Neural cell (in vitro differentiated cells): ENCODE results near the gene CAPN10. TPM values are rescaled to one million over a fixed set of nuclear protein-coding genes. Genes with fewer than 3 reads are reported as not detected.
"Not testable (repeated sequence)": the region's sequence is repeated elsewhere in the genome, so short reads cannot be mapped to it uniquely, and the experiment has no call there.

ENCODE experiments used
- H2AFZ ChIP-seq: fragments of 200-600, 300-800 bp; sonication (generic), shearing (Covaris generic); 2 replicates; pipeline ENCODE4 v1.6.0; 2014; ENCODE audit warnings: low read depth, mild to moderate bottlenecking, antibody characterized with exemption, low read length, moderate library complexity
- H3F3A ChIP-seq: fragments of 200-600 bp; shearing (Covaris generic); 2 replicates; pipeline ENCODE4 v1.6.1; 2016; ENCODE audit warnings: mild to moderate bottlenecking, moderate library complexity, mixed read lengths, antibody characterized with exemption, low read length; ENCODE audit not compliant: insufficient read depth, poor library complexity, severe bottlenecking
- H3K27ac ChIP-seq: fragments of 200-600, 300-800 bp; sonication (generic), shearing (Covaris generic); 2 replicates; pipeline ENCODE4 v1.5.1; 2014; ENCODE audit warnings: mild to moderate bottlenecking, low read length, moderate library complexity
- H3K27me3 ChIP-seq: fragments of 300-800, 200-600 bp; sonication (generic), shearing (Covaris generic); 2 replicates; pipeline ENCODE4 v1.6.0; 2014; ENCODE audit warnings: mild to moderate bottlenecking, low read depth, low read length, moderate library complexity; ENCODE audit not compliant: insufficient read depth
- H3K36me3 ChIP-seq: fragments of 300-800, 200-600 bp; sonication (generic), shearing (Covaris generic); 2 replicates; pipeline ENCODE4 v1.5.1; 2014; ENCODE audit warnings: mild to moderate bottlenecking, antibody characterized with exemption, low read length, moderate library complexity; ENCODE audit not compliant: insufficient read depth
- H3K4me2 ChIP-seq: fragments of 300-800, 200-600 bp; sonication (generic), shearing (Covaris generic); 2 replicates; pipeline ENCODE4 v1.6.0; 2014; ENCODE audit warnings: mild to moderate bottlenecking, low read length
- H3K4me3 ChIP-seq: fragments of 300-800, 200-600 bp; sonication (generic), shearing (Covaris generic); 2 replicates; pipeline ENCODE4 v1.5.1; 2014; ENCODE audit warnings: mild to moderate bottlenecking, low read length, moderate library complexity
- H3K79me2 ChIP-seq: fragments of 200-600 bp; shearing (Covaris generic); replicated peaks from 2 replicates; pipeline ENCODE4 v1.6.0; 2014; ENCODE audit warnings: mild to moderate bottlenecking, low read length, moderate library complexity; ENCODE audit not compliant: insufficient read depth
- H3K9ac ChIP-seq: fragments of 300-800, 200-600 bp; sonication (generic), shearing (Covaris generic); 2 replicates; pipeline ENCODE4 v1.6.1; 2016; ENCODE audit warnings: mild to moderate bottlenecking, low read length, mixed read lengths
- H3K9me2 ChIP-seq: fragments of 200-600 bp; shearing (Covaris generic); 2 replicates; pipeline ENCODE4 v1.6.1; 2016; ENCODE audit warnings: mild to moderate bottlenecking, low read length, mixed read lengths; ENCODE audit not compliant: insufficient read depth
- H3K9me3 ChIP-seq: fragments of 200-600, 300-800 bp; sonication (generic), shearing (Covaris generic); 2 replicates; pipeline ENCODE4 v1.6.1; 2016; ENCODE audit warnings: mild to moderate bottlenecking, mixed run types, low read length, moderate library complexity, mixed read lengths
- H4K20me1 ChIP-seq: fragments of 200-600 bp; shearing (Covaris generic); 2 replicates; pipeline ENCODE4 v1.6.1; 2016; ENCODE audit warnings: mild to moderate bottlenecking, mixed run types; ENCODE audit not compliant: insufficient read depth
- CTCF ChIP-seq: fragments of 450-650 bp; IDR thresholded peaks from 2 replicates; pipeline ENCODE4 v1.5.1; 2014; ENCODE audit warnings: antibody characterized with exemption, mild to moderate bottlenecking, moderate library complexity; ENCODE audit not compliant: poor library complexity, severe bottlenecking
- EP300 ChIP-seq: fragments of 450-650 bp; conservative IDR thresholded peaks from 2 replicates; pipeline ENCODE4 v1.6.1; 2014; ENCODE audit warnings: antibody characterized with exemption, mild to moderate bottlenecking, moderate library complexity; ENCODE audit not compliant: poor library complexity, severe bottlenecking
- EZH2 ChIP-seq: fragments of 200-600, 300-800 bp; shearing (Covaris generic), sonication (generic); IDR thresholded peaks from 2 replicates; pipeline ENCODE4 v1.6.1; 2014; ENCODE audit warnings: antibody characterized with exemption, low read length, borderline replicate concordance, mild to moderate bottlenecking; ENCODE audit not compliant: insufficient read depth, poor library complexity, severe bottlenecking
- MXI1 ChIP-seq: fragments of 450-650 bp; conservative IDR thresholded peaks from 2 replicates; pipeline ENCODE4 v1.6.1; 2014; ENCODE audit warnings: antibody characterized with exemption, mild to moderate bottlenecking; ENCODE audit not compliant: poor library complexity, severe bottlenecking
- POLR2AphosphoS5 ChIP-seq: IDR thresholded peaks from 2 replicates; pipeline ENCODE4 v1.6.1; 2012
- RAD21 ChIP-seq: fragments of 450-650 bp; conservative IDR thresholded peaks from 2 replicates; pipeline ENCODE4 v1.6.1; 2014; ENCODE audit warnings: antibody characterized with exemption, mild to moderate bottlenecking, moderate library complexity
- REST ChIP-seq: IDR thresholded peaks from 2 replicates; pipeline ENCODE4 v1.6.1; 2012; ENCODE audit warnings: borderline replicate concordance
- SMC3 ChIP-seq: fragments of 450-650 bp; conservative IDR thresholded peaks from 2 replicates; pipeline ENCODE4 v1.6.1; 2014; ENCODE audit warnings: antibody characterized with exemption, mild to moderate bottlenecking, moderate library complexity; ENCODE audit not compliant: poor library complexity
- TAF1 ChIP-seq: IDR thresholded peaks from 2 replicates; pipeline ENCODE4 v1.6.1; 2012; ENCODE audit warnings: low read depth
- polyA plus RNA-seq: library from polyadenylated mRNA; depleted of rRNA; stranded (reverse); fragments of >200 nt; gene quantifications from 2 replicates; pipeline ENCODE4 v1.2.3, GENCODE V29; 2014

Gene CAPN10
- polyA plus RNA-seq, 1 donor from 2014 or later = 120 TPM

- no peak overlapping the region for H3K27ac ChIP-seq
- H3K4me3 ChIP-seq = no peak overlapping the region
- no peak overlapping the region for H2AFZ ChIP-seq
- H3K9ac ChIP-seq = no peak overlapping the region
- H3K9me3 ChIP-seq = no peaks in the 10 kb centered on the region
- TF ChIP-seq CTCF (no peak), MXI1 (no peak), TAF1 (no peak), REST (no peak), RAD21 (no peak), POLR2AphosphoS5 (no peak), EZH2 (no peak), SMC3 (no peak), EP300 (no peak)
- no peak overlapping the region for H3K4me2 ChIP-seq
- H4K20me1 ChIP-seq = no peaks in the 10 kb centered on the region
- no peaks in the 10 kb centered on the region for H3K27me3 ChIP-seq
- H3K9me2 ChIP-seq = no peaks in the 10 kb centered on the region
- no peaks in the 10 kb centered on the region for H3K79me2 ChIP-seq
- H3K36me3 ChIP-seq = no peaks in the 10 kb centered on the region
- H3F3A ChIP-seq = no peaks in the 10 kb centered on the region
Measured at GRCh38 chr2:240615396-240615795, 28.9 kb downstream of the CAPN10 start.

GRCh38 chr2:240615820-240616547 lies 29.4 kb downstream of the CAPN10 start:
- TF ChIP-seq TAF1 (no peak), CTCF (no peak), REST (no peak), EP300 (no peak), POLR2AphosphoS5 (no peak)
- Histone ChIP-seq H3K27ac (no peak overlapping the region), H3K4me3 (no peak overlapping the region), H4K20me1 (no peaks in the 10 kb centered on the region), H3K36me3 (no peaks in the 10 kb centered on the region), H3K9ac (no peak overlapping the region), H3K9me3 (no peaks in the 10 kb centered on the region), H3K27me3 (no peaks in the 10 kb centered on the region), H3K79me2 (no peaks in the 10 kb centered on the region), H3K9me2 (no peaks in the 10 kb centered on the region), H2AFZ (no peak overlapping the region), H3K4me2 (no peak overlapping the region), H3F3A (no peaks in the 10 kb centered on the region)

GRCh38 chr2:240616860-240617666 lies 30.5 kb downstream of the CAPN10 start:
- H3K27ac ChIP-seq, H3K27me3 ChIP-seq, H3K36me3 ChIP-seq, H3K4me3 ChIP-seq, H4K20me1 ChIP-seq, H3K9me2 ChIP-seq, H3K9me3 ChIP-seq, H3K9ac ChIP-seq, H3K4me2 ChIP-seq, H2AFZ ChIP-seq, H3K79me2 ChIP-seq, H3F3A ChIP-seq: not testable (repeated sequence)
